Measurements from ENCODE around the gene LIG3. TPM values are rescaled to one million over a fixed set of nuclear protein-coding genes. Genes with fewer than 3 reads are reported as not detected.
"Not testable (repeated sequence)": the region's sequence is repeated elsewhere in the genome, so short reads cannot be mapped to it uniquely, and the experiment has no call there.

The LIG3 gene
- 29.7 TPM for total RNA-seq
- long read RNA-seq, full-length matches to known transcripts: 10 of 30 reads
- long read RNA-seq, partial matches to known transcripts: 8 of 30 reads
- long read RNA-seq, other reads (novel, unspliced or antisense): 12 of 30 reads

GRCh38 chr17:34980353-34980680 is at the start of gene LIG3:
LIG3 (plus strand) TSS chr17:34980512; CDS start chr17:34983006, 2,494 bp downstream.
- peak; percentile 98 for DNase-seq
- no peaks in the 10 kb centered on the region for H3K27me3 ChIP-seq
- no peak for TF ChIP-seq CTCF (IDR thresholded peaks at IDR 0.05)
- ATAC-seq: peak; percentile 94
- peak within 1 kb of the TSS; percentile 99 for H3K27ac ChIP-seq
- intact Hi-C loops (cut with DNase I): no loop called here
- no peaks in the 10 kb centered on the region for H3K36me3 ChIP-seq
- H3K9me3 ChIP-seq: no peaks in the 10 kb centered on the region
- peaks cover 19% of the 10 kb centered on the region for H3K4me1 ChIP-seq
- H3K4me3 ChIP-seq: peak within 1 kb of the TSS; percentile 98

- H3K27ac ChIP-seq; H3K4me1 ChIP-seq; H3K9me3 ChIP-seq; H3K4me3 ChIP-seq; H3K36me3 ChIP-seq; intact Hi-C loops (cut with DNase I); H3K27me3 ChIP-seq; DNase-seq; ATAC-seq: not testable (repeated sequence)
These were observed 29.5 kb upstream of the LIG3 start for GRCh38 chr17:34950780-34951179.

- peaks cover 2% of the 10 kb centered on the region for H3K36me3 ChIP-seq
- no peaks in the 10 kb centered on the region for H3K27me3 ChIP-seq
- TF ChIP-seq CTCF (IDR thresholded peaks at IDR 0.05): no peak
- no peaks in the 10 kb centered on the region for H3K9me3 ChIP-seq
- H3K4me1 ChIP-seq: peaks cover 22% of the 10 kb centered on the region
- no peak overlapping the region for H3K27ac ChIP-seq
- H3K4me3 ChIP-seq: no peak overlapping the region
- intact Hi-C loops (cut with DNase I): no loop called here
- DNase-seq (no peak), ATAC-seq (no peak)
These were observed 21.9 kb upstream of the LIG3 start for GRCh38 chr17:34958438-34958837.

GRCh38 chr17:34961093-34961911 is 19.0 kb upstream of the LIG3 start, which contains the start of the genes CCT6B and ZNF830:
CCT6B (minus strand) TSS chr17:34961460; CDS start chr17:34961393, 67 bp downstream.
ZNF830 (plus strand) TSS chr17:34961540; CDS start chr17:34961567, 27 bp downstream.
- Histone ChIP-seq H3K36me3 (peaks cover 30% of the 10 kb centered on the region), H3K27me3 (no peaks in the 10 kb centered on the region), H3K4me3 (peak within 1 kb of the TSS; percentile 95), H3K9me3 (no peaks in the 10 kb centered on the region), H3K27ac (peak within 1 kb of the TSS; percentile 99), H3K4me1 (peaks cover 23% of the 10 kb centered on the region)
- intact Hi-C loops (cut with DNase I): no loop called here
- DNase-seq (peak; percentile 92), ATAC-seq (peak; percentile 99)
- TF ChIP-seq CTCF (IDR thresholded peaks at IDR 0.05): no peak

GRCh38 chr17:34974179-34974578 is 6.1 kb upstream of the LIG3 start:
- no peak overlapping the region for H3K27ac ChIP-seq

More at GRCh38 chr17:34974179-34974578, 6.1 kb upstream of the LIG3 start:
- Histone ChIP-seq H3K4me3 (no peak overlapping the region), H3K4me1 (no peaks in the 10 kb centered on the region), H3K27me3 (no peaks in the 10 kb centered on the region), H3K9me3 (no peaks in the 10 kb centered on the region), H3K36me3 (no peaks in the 10 kb centered on the region)
- intact Hi-C loops (cut with DNase I): no loop called here
- DNase-seq: no peak
- ATAC-seq: no peak
- TF ChIP-seq CTCF (IDR thresholded peaks at IDR 0.05): no peak
